ENCODE measurements around the gene VAV1.

Gene VAV1

DNA sequence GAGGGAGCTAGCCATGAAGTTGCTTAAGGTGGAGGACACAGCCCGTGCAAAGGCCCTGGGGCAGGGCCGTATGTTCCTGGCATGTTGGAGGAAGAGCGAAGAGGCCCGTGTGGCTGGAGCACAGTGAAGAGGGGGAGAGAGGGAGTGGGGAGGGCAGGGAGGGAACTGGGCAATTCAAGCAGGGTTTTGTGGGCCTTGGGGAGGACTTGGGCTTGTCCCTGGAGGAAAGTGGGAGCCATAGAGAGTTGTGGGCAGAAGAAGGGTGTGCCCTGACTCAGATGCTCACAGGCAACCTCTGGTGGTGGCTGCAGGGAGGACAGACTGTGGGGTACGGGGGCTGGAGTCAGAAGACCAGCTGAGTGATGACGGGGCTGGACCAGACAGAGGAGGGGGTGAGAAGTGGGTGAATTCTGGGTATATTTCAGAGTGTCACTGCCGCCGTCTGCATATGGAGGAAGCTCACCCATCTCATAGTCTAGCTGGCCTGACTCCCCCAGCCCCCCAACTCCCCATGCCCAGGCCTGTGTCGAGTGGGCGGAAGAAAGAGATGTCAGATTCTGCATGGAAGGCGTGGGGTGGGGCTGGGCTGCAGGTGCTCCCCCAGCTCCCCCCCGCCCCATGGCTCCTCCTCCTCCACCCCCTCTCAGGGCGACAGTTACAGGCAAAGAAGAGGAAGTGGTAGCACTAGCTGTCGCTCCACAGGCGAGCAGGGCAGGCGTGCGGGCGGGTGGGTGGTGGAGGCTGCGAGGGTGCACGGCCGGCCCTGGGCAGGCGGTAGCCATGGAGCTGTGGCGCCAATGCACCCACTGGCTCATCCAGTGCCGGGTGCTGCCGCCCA is at the start of gene VAV1:
TSS of gene VAV1 (plus strand) at position 681 of the 838 bp plus-strand sequence. CDS start at position 781, 100 bp downstream.
- no peak for DNase-seq (ENCODE audit: low read depth)

DNA sequence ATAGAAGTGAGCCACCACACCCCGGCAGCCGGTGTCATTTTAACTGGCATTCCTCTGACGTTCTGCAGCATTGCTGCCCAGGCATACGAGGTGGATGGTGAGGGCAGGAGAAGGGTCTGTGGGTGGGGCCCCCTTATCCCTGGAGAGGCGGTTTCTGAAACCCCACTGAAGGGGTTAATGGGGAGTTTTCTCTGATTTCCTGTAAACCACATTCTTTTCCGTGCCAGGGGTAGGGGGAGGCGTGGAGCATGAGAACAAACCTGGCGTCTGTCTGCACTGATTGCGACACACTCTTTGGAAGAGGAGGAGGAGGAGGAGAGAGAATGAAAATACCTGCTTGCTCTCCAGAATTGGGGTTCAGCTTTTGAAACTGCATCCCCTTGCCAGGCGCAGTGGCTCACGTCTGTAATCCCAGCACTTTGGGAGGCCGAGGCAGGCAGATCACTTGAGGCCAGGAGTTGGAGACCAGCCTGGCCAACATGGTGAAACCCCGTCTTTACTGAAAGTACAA is 49.3 kb upstream of the VAV1 start:
- DNase-seq (ENCODE audit: low read depth): no peak

- DNase-seq (ENCODE audit: low read depth): no peak
Observed at GRCh38 chr19:6723738-6724137, 48.8 kb upstream of the VAV1 start.

- DNase-seq (ENCODE audit: low read depth): no peak
Observed at GRCh38 chr19:6724631-6725492, 47.6 kb upstream of the VAV1 start.

- no peak for DNase-seq (ENCODE audit: low read depth)
Observed at GRCh38 chr19:6725513-6726231, 46.8 kb upstream of the VAV1 start.

DNA sequence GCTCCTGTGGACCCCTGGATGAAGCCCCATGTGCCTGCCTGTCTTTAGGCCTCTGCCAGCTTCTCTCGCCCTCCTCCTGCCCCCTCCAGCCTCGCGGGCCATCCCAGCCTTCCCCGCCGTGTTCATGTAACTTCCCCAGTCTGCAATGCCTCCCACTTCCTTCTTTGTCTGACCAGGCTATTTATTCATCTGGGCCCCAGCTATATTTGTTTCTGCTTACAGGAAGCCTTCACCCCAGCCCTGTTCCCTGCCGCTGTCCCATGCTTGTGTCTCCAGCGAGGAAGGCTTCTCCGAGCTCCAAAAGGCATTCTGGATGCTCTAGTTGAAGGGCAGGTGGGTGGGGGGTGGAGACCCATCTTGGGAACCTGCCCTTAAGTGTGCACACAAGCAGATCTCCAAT is 44.2 kb upstream of the VAV1 start:
- DNase-seq (ENCODE audit: low read depth): no peak

GRCh38 chr19:6729573-6730152 is 42.8 kb upstream of the VAV1 start:
- no peak for DNase-seq (ENCODE audit: low read depth)

DNA sequence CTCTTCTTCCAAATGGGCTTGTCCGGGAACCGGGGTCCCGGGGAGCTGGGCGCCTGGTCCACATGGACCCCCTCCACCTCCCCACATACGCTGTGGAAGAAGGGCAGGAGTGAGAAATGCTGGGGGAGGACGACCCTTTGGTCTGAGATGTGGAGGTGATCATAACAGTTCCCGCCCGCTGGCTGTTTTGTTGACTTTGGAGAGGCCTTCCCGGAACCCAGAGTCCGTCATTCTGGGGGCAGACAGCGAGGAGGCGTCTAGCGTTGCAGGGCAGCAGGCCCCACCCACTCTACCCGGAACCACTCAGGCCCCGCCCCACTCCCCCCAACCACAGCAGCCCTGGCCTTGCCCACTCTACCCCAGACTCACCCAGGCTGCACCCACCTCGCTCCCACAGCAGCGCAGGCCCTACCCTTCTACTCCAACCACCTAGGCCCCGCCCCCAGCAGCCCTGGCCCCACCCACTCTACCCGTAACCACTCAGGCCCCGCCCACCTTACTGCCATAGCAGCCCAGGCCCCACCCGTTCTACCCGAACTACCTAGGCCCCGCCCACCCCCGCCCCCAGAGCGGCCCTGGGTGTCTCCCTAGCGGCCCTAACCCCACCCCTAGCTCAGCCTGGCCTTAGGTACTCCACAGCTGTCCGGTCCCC is 42.2 kb upstream of the VAV1 start:
- no peak for DNase-seq (ENCODE audit: low read depth)

- no peak for DNase-seq (ENCODE audit: low read depth)
Observed at GRCh38 chr19:6730941-6731670, 41.4 kb upstream of the VAV1 start.

DNA sequence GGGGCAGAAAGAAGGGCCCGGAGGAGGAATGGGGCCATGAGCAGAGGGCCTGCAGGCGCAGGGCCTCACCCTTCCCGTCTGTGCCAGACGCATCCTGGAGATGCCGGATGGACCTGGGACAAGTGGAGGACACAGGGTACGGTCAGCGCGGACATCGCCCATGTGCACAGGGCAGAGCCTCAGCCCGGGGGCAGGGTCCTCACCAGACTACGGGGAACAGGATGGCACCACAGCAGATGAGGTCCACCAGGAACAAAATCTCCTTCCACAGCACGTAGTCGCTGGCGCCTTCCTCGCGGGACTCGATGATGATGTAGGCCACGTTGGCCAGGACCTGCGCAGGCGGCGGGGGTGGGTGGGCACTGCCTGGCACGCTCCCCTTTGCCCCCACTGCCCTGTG is 40.7 kb upstream of the VAV1 start:
- no peak for DNase-seq (ENCODE audit: low read depth)

DNA sequence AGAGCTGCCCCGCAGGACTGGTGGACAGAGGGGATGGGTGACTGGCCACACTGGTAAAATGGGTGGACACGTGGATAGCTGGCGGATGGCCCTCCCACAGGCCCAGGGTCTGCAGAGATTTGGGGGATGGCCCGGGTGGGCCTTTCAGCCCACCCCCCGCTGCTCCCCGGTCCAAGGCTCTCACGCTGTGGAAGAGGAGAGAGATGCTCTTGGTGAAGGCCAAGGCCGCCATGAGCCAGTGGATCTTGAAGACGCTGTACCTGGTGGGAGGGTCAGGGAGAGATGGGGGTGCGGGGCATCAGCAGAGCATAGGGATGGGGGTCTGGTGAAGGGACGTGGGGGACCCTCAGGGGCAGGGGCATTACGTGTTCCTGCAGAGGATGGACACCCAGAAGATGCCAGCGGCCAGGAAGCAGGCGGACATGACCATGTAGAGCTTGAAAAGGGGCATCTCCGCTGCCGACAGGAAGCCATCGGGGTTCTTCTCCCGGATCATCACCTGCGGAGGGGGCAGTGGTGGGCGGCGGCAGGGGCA is 39.6 kb upstream of the VAV1 start:
- no peak for DNase-seq (ENCODE audit: low read depth)

GRCh38 chr19:6733338-6734095 is 39.0 kb upstream of the VAV1 start:
- DNase-seq (ENCODE audit: low read depth): no peak

DNA sequence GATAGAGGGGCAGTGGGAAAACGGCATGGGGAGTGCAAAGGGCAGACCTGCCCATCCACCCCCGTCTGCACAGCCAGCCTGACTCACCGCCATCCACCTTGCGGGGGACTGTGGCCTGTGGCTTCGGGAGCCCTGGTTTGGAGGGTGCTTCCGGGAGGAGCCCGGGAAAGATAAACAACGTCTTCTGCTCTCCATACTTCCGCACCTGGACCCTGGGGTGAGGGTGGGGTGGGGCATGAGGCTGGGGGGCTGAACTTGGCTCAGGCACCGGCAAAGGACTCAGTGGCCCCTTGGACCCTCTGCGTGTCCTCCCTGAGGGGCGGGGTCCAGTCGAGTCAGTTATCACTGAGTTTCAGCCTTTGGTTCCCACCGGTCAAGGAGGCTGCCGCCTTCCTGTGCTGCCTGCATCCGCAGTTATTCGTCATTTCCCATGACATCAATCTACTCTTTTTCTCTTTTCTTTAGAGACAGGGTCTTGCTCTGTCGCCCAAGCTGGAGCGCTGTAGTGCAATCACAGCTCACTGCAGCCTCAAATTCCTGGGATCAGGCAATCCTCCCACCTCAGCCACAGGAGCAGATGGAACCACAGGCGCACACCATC is 38.3 kb upstream of the VAV1 start:
- DNase-seq (ENCODE audit: low read depth): no peak

DNA sequence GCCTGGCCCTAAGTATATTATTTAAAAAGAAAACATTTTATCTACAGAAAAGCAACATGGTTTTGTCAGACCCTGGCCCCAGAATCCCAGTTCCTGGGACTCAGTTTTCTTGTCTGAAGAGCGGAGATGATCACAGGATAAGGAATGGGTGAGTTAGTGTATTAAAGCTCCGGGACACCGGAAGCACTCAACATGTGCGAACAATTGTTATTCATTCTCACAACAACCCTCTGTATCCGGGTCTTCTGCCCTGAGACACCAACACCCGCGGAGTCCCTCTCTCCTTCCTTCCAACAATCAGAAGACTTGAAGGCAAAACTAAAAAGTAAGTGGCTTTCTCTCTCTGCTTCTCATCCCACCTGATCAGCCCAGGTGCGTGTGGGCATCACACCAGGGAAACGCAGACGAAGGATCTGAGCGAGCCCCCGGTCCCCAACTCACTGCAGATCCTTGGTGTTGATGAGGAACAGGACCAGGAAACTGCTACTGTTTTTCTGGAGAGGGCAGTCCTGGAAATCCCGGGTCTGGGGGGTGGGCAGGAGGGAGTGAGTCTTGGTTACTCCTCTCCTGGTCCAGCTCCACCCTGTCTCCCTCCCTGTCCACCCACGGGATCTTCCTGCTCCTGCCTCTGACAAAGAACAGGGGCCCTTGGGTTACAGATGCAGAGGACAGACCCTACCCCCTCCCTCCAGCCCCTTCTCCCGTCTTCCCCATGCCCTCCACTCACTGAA is 37.2 kb upstream of the VAV1 start:
- DNase-seq (ENCODE audit: low read depth): no peak

DNA sequence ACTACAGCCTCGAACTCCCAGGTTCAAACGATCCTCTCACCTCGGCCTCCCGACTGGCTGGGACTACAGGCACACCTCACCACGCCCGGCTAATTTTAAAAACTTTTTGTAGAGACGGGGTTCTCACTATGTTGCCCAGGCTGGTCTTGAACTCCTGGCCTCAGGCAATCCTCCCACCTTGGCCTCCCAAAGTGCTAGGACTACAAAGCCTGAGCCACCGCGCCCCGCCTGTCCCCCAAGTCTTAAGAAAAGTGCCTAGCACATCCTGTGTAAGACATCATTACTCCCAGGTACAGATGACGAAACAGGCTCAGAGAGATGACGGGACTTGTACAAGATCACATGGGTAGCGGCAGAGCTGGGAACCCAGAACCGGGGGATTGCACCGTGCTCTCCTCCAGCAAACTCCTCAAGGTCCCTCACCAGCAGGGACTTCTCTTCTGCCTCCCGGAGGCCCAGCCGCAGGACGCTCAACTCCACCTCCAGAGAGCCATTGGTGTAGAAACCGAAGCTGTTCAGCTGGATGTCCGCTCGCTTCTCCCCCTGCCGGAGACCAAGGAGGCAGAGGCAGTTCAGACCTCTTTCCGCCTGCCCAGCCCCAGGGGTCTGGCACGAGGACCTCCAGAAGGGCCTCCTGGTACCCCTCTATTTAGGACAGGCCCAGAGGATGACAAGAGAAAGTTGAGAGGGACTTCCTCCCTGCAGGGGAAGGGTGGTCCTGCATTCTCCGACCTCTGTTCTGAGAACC is 36.2 kb upstream of the VAV1 start:
- DNase-seq (ENCODE audit: low read depth): peak; percentile 78

- no peak for DNase-seq (ENCODE audit: low read depth)
Observed at GRCh38 chr19:6736917-6737283, 35.6 kb upstream of the VAV1 start.

DNA sequence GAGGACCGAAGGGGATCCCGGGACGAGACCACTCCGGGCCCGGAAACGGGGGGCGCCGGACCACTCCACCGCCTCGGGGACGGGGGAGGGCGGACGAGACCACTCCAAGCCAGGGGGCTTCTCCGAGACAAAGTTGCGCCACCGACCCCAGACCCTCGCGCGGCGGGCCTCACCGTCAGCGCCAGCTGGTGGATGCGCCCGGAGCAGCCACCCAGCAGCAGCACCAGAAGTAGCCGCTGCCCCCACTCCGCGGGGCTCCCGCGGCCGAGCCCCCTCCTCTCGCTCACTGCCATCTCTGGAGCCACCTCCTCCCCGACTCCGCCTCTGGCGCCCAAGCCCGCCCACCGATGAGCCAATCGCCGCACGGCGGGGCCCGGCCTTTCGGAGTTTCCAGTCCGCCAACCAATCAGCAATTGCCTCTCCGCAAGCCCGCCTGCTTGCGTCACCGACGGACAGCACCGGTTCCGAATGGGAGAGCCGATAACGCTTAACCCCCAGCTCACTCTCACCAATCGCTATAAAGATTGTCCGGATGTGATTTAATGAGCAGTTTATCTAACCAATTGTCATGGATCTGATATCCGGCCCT is 35.1 kb upstream of the VAV1 start, which contains the start of gene GPR108:
TSS of gene GPR108 (minus strand) at position 297 of the 589 bp plus-strand sequence. CDS start at position 293, 4 bp downstream.
- peak; percentile 100 for DNase-seq (ENCODE audit: low read depth)
